Ovary (tissue), 3 donors: Measurements from ENCODE around the gene ADM.

Source experiments
- CTCF ChIP-seq, 3 donors: fragments of 450-650 bp in 2 of 3; fragments of 200-600 bp in 1 of 3; IDR thresholded peaks; one replicate each; pipeline versions ENCODE4 v1.5.1 to v1.8.0; 2016 to 2022; ENCODE audit warnings: antibody characterized with exemption in 3 of 3, mild to moderate bottlenecking in 1 of 3
- EP300 ChIP-seq: sonication (generic); formaldehyde crosslinking; IDR thresholded peaks from one replicate; pipeline ENCODE4 v1.6.1; 2017; ENCODE audit warnings: antibody characterized with exemption
- donor health status: DM: no; HTN: no; CAD: no.

GRCh38 chr11:10348650-10349280, 43.9 kb downstream of the ADM start:
- TF ChIP-seq EP300 = no peak
- no peak for TF ChIP-seq CTCF (IDR thresholded peaks at IDR 0.05)
